Suppressor macrophage treated with lipopolysaccharide for 1 hour (primary cell): ENCODE results near the gene HSD11B1L.

Experiments
- DNase-seq, 3 donors: peaks; one replicate each; pipeline ENCODE4 v3.0.0-alpha.2; 2020 to 2022

Gene HSD11B1L

GRCh38 chr19:5680437-5681368, at the start of gene HSD11B1L, which contains the start of gene MICOS13:
Gene HSD11B1L (plus strand): TSS chr19:5681027. CDS start chr19:5684833, 3,806 bp downstream.
Gene MICOS13 (minus strand): TSS chr19:5680516. CDS start chr19:5680486, 30 bp downstream.
- DNase-seq = peak; percentile 98 to 99 (median 99)

GRCh38 chr19:5631567-5632240, 49.1 kb upstream of the HSD11B1L start:
- no peak for DNase-seq

GRCh38 chr19:5632241-5632612, 48.6 kb upstream of the HSD11B1L start:
- DNase-seq = no peak

GRCh38 chr19:5632657-5633056, 48.2 kb upstream of the HSD11B1L start:
- DNase-seq = no peak

- DNase-seq = peak; percentile 29 to 36 (median 29)
These were observed 45.4 kb upstream of the HSD11B1L start for GRCh38 chr19:5635427-5635826.

- DNase-seq = no peak
These were observed 42.9 kb upstream of the HSD11B1L start for GRCh38 chr19:5637971-5638370.

GRCh38 chr19:5641171-5641570, 39.7 kb upstream of the HSD11B1L start:
- no peak for DNase-seq

- no peak for DNase-seq
These were observed 38.6 kb upstream of the HSD11B1L start for GRCh38 chr19:5642204-5642603.

GRCh38 chr19:5643060-5643459, 37.8 kb upstream of the HSD11B1L start:
- no peak for DNase-seq

GRCh38 chr19:5644037-5644436, 36.8 kb upstream of the HSD11B1L start:
- no peak for DNase-seq

GRCh38 chr19:5645409-5645808, 35.4 kb upstream of the HSD11B1L start:
- DNase-seq = no peak

- no peak for DNase-seq
These were observed 34.1 kb upstream of the HSD11B1L start for GRCh38 chr19:5646703-5647102.

- DNase-seq = no peak
These were observed 32.4 kb upstream of the HSD11B1L start for GRCh38 chr19:5648464-5648863.

GRCh38 chr19:5651361-5651760, 29.5 kb upstream of the HSD11B1L start:
- no peak for DNase-seq

GRCh38 chr19:5652261-5652660, 28.6 kb upstream of the HSD11B1L start:
- no peak for DNase-seq

GRCh38 chr19:5654931-5655330, 25.9 kb upstream of the HSD11B1L start:
- no peak for DNase-seq

GRCh38 chr19:5655412-5655811, 25.4 kb upstream of the HSD11B1L start:
- no peak for DNase-seq

GRCh38 chr19:5661483-5661882, 19.3 kb upstream of the HSD11B1L start:
- no peak for DNase-seq

- no peak for DNase-seq
These were observed 16.9 kb upstream of the HSD11B1L start for GRCh38 chr19:5663904-5664303.

- DNase-seq = no peak
These were observed 16.3 kb upstream of the HSD11B1L start for GRCh38 chr19:5664515-5664914.

- no peak for DNase-seq
These were observed 14.9 kb upstream of the HSD11B1L start for GRCh38 chr19:5665781-5666513.

GRCh38 chr19:5666921-5667610, 13.8 kb upstream of the HSD11B1L start:
- no peak for DNase-seq
